K562 (cell line): Measurements from ENCODE around the gene ERCC4. TPM values are rescaled to one million over a fixed set of nuclear protein-coding genes. Genes with fewer than 3 reads are reported as not detected.
A peak's percentile ranks its signal among the peaks of the same experiment; 100 is the strongest.

Source experiments
- ATAC-seq: fragments of 200-7000 bp; cut with Tn5 transposase; 3 replicates; pipeline ENCODE4 v1.9.1; 2020; ENCODE audit warnings: moderate library complexity
- BruUV-seq: library from RNA; stranded (reverse); fragments of 400-500 nt; replicated peaks from 2 replicates; lab custom pipeline; 2021; lab: Mats Ljungman, UMichigan
- CTCF ChIA-PET: fragments of 300-600 bp; formaldehyde crosslinking; extraction: SDS; loops from one replicate; lab custom pipeline; 2021; ENCODE audit warnings: low intra/inter-chr PET ratio; lab: Yijun Ruan, JAX
- POLR2A ChIA-PET: fragments of 300-600, 350-650 bp; sonication (Branson Sonifier 250); formaldehyde crosslinking; extraction: SDS; loops from one replicate; lab custom pipeline; 2021; ENCODE audit warnings: antibody characterized with exemption, inconsistent platforms; lab: Yijun Ruan, JAX
- DNase-seq, 4 experiments: peaks; one replicate each; pipeline versions ENCODE4 v3.0.0 to v3.0.0-alpha.2; 2011 to 2018; ENCODE audit warnings: low spot score in 3 of 4, mixed read lengths in 3 of 4; ENCODE audit errors: extremely low read depth in 1 of 4
- FAIRE-seq: peaks from 2 replicates; lab custom pipeline; 2011; peaks lifted over from hg19 to GRCh38; lab: Jason Lieb, UNC
- H2AFZ ChIP-seq: 2 replicates; pipeline ENCODE4 v1.6.0; 2011; ENCODE audit warnings: low read depth, low read length, control low read depth, inconsistent platforms
- H3K27ac ChIP-seq: fragments of 200-600 bp; 3 replicates; pipeline ENCODE4 v1.8.0; 2011; ENCODE audit warnings: low read depth, mild to moderate bottlenecking, control low read depth, inconsistent platforms, low read length, moderate library complexity, mixed read lengths; ENCODE audit errors: extremely low read depth
- H3K27me3 ChIP-seq, 2 experiments: fragments of 300-600 bp in 1 of 2; 2 replicates in 1 of 2; 3 replicates in 1 of 2; pipeline versions ENCODE4 v1.6.0 to v1.8.0; 2011; ENCODE audit warnings: inconsistent platforms in 2 of 2, low read length in 2 of 2, mild to moderate bottlenecking in 1 of 2, mixed read lengths in 1 of 2, moderate library complexity in 1 of 2; ENCODE audit not compliant: control insufficient read depth in 2 of 2, insufficient read depth in 2 of 2
- H3K36me3 ChIP-seq: fragments of 300-600 bp; 3 replicates; pipeline ENCODE4 v1.8.0; 2011; ENCODE audit warnings: mild to moderate bottlenecking, low read length, inconsistent platforms; ENCODE audit not compliant: control insufficient read depth, insufficient read depth
- H3K4me1 ChIP-seq, 2 experiments: fragments of 200-600 bp in 1 of 2; replicated peaks in 1 of 2; 2 replicates in 1 of 2; 3 replicates in 1 of 2; pipeline versions ENCODE4 v1.5.1 to v1.8.0; 2011; ENCODE audit warnings: inconsistent platforms in 2 of 2, low read length in 2 of 2, mild to moderate bottlenecking in 1 of 2, mixed read lengths in 1 of 2, moderate library complexity in 1 of 2; ENCODE audit not compliant: control insufficient read depth in 2 of 2, insufficient read depth in 2 of 2
- H3K4me2 ChIP-seq: 2 replicates; pipeline ENCODE4 v1.6.1; 2011; ENCODE audit warnings: low read length, control low read depth, inconsistent platforms, mixed read lengths; ENCODE audit not compliant: insufficient read depth
- H3K4me3 ChIP-seq: fragments of 200-600 bp; sonication (generic), shearing (Covaris generic); 2 replicates; pipeline ENCODE4 v1.5.1; 2016; ENCODE audit warnings: control low read depth, inconsistent platforms
- H3K79me2 ChIP-seq: fragments of 200-600 bp; 3 replicates; pipeline ENCODE4 v1.8.0; 2011; ENCODE audit warnings: low read length, inconsistent platforms; ENCODE audit not compliant: control insufficient read depth, insufficient read depth
- H3K9ac ChIP-seq, 2 experiments: 2 replicates each; pipeline versions ENCODE4 v1.6.0 to v1.6.1; 2011; ENCODE audit warnings: low read depth in 2 of 2, low read length in 2 of 2, control low read depth in 1 of 2, inconsistent platforms in 1 of 2, mild to moderate bottlenecking in 1 of 2, mixed read lengths in 1 of 2; ENCODE audit not compliant: insufficient read depth in 1 of 2
- H3K9me1 ChIP-seq: one replicate; pipeline ENCODE4 v1.6.0; 2011; ENCODE audit warnings: inconsistent platforms, mild to moderate bottlenecking, low read length, moderate library complexity; ENCODE audit not compliant: control insufficient read depth, insufficient read depth
- H3K9me3 ChIP-seq: replicated peaks from 2 replicates; pipeline ENCODE4 v1.5.1; 2011; ENCODE audit warnings: low read depth, low read length, inconsistent platforms; ENCODE audit not compliant: control insufficient read depth, insufficient read depth
- H4K20me1 ChIP-seq: replicated peaks from 2 replicates; pipeline ENCODE4 v1.6.1; 2011; ENCODE audit warnings: low read length, inconsistent platforms, mixed read lengths; ENCODE audit not compliant: control insufficient read depth, insufficient read depth
- CBX5 ChIP-seq: IDR thresholded peaks from 2 replicates; pipeline ENCODE4 v1.6.1; 2014; ENCODE audit warnings: low read depth, borderline replicate concordance
- CCNT2 ChIP-seq: IDR thresholded peaks from 2 replicates; pipeline ENCODE4 v1.6.1; 2011; ENCODE audit warnings: borderline replicate concordance, low read depth, mild to moderate bottlenecking, moderate library complexity, mixed read lengths, low read length; ENCODE audit not compliant: insufficient read length; ENCODE audit errors: extremely low read depth
- CREB3L1 ChIP-seq: fragments of 450-650 bp; IDR thresholded peaks from 2 replicates; pipeline ENCODE4 v1.6.1; 2014; ENCODE audit warnings: low read depth, mild to moderate bottlenecking, moderate library complexity, borderline replicate concordance
- FOXP4 ChIP-seq: sonication (generic); formaldehyde crosslinking; IDR thresholded peaks from 2 replicates; pipeline ENCODE4 v1.8.0; 2022; ENCODE audit warnings: mild to moderate bottlenecking, missing genetic modification reagents, borderline replicate concordance
- NFYB ChIP-seq: IDR thresholded peaks from 2 replicates; pipeline ENCODE4 v1.6.1; 2011; ENCODE audit warnings: mild to moderate bottlenecking, moderate library complexity; ENCODE audit not compliant: insufficient read length; ENCODE audit errors: extremely low read depth
- RAD21 ChIP-seq, 2 experiments: fragments of 250-450 bp in 1 of 2; fragments of 450-650 bp in 1 of 2; sonication (Bioruptor Pico) in 1 of 2; formaldehyde crosslinking in 1 of 2; IDR thresholded peaks in 1 of 2; conservative IDR thresholded peaks in 1 of 2; 2 replicates each; pipeline versions ENCODE4 v1.4.0 to v1.8.0; 2020 to 2022; ENCODE audit warnings: mild to moderate bottlenecking in 2 of 2, moderate library complexity in 1 of 2
- TEAD2 ChIP-seq: fragments of 450-650 bp; IDR thresholded peaks from 2 replicates; pipeline ENCODE4 v1.6.1; 2016; ENCODE audit warnings: missing genetic modification characterization, control low read depth, missing compliant biosample characterization
- TSC22D4 ChIP-seq: fragments of 450-650 bp; IDR thresholded peaks from 2 replicates; pipeline ENCODE4 v1.6.1; 2016; ENCODE audit warnings: missing genetic modification characterization, missing biosample characterization, control low read depth
- ZC3H8 ChIP-seq: fragments of 450-650 bp; IDR thresholded peaks from 2 replicates; pipeline ENCODE4 v1.6.1; 2017
- ZNF140 ChIP-seq: fragments of 250-450 bp; sonication (Bioruptor Pico); IDR thresholded peaks from 2 replicates; pipeline ENCODE4 v1.8.0; 2021; ENCODE audit warnings: moderate library complexity, mild to moderate bottlenecking, inconsistent platforms
- ZNF830 ChIP-seq: fragments of 250-450 bp; sonication (Bioruptor Pico); IDR thresholded peaks from 2 replicates; pipeline ENCODE4 v1.5.0; 2021; ENCODE audit warnings: mild to moderate bottlenecking
- WGBS: fragments of 100-300 bp; shearing (Covaris generic); methylation state at CpG from one replicate; pipeline ENCODE4 v1.1.6; 2016; ENCODE audit warnings: low coverage, mixed read lengths; ENCODE audit not compliant: insufficient coverage; ENCODE audit errors: missing lambda C conversion rate; 5-methylcytosine and 5-hydroxymethylcytosine counted together
- in situ Hi-C: fragments of 300-500 bp; cut with MboI; formaldehyde crosslinking; loops from 4 replicates; pipeline ENCODE4 v1.15.0; 2018; ENCODE audit warnings: inconsistent platforms, mixed read lengths
- intact Hi-C: fragments of 100-400 bp; cut with micrococcal nuclease; formaldehyde crosslinking; loops from 2 replicates; pipeline ENCODE4 v1.14.2; 2022
- polyA plus RNA-seq, 8 experiments: library from polyadenylated mRNA; depleted of rRNA in 4 of 8; stranded (reverse) in 5 of 8; unstranded in 3 of 8; fragments of >200 nt; fragmentation: Nextera tagmentation in 2 of 8; fragmentation: Illumina TruSeq in 1 of 8; extraction: Ambion mirVana in 2 of 8; extraction: Trizol in 1 of 8; gene quantifications; 2 replicates each; pipeline versions ENCODE4 v1.2.1 to v1.2.3, GENCODE V29; 2011 to 2014; ENCODE audit warnings: inconsistent platforms in 1 of 8, missing spikeins in 1 of 8
- total RNA-seq, 7 experiments: library from RNA; depleted of rRNA in 6 of 7; stranded (reverse); fragments of >200 nt in 6 of 7; fragmentation: Illumina TruSeq in 2 of 7; extraction: Trizol in 2 of 7; gene quantifications; 2 replicates each; pipeline versions ENCODE4 v1.2.1 to v1.2.3, GENCODE V29; 2011 to 2021; ENCODE audit warnings: low replicate concordance in 1 of 7
- TF ChIP-seq, protein P1 (sequence below): IDR thresholded peaks from 3 replicates; pipeline ENCODE4 v1.6.1; 2011; ENCODE audit warnings: borderline replicate concordance, mild to moderate bottlenecking, moderate library complexity; ENCODE audit not compliant: insufficient read length; ENCODE audit errors: extremely low read depth

The ERCC4 gene
- total and polyA plus RNA-seq, 9 of the 15 experiments (the other 6 are each of a cell fraction or from before 2014, with no cell fraction given) = 3.7 to 10.5 (median 6.0) TPM

DNA sequence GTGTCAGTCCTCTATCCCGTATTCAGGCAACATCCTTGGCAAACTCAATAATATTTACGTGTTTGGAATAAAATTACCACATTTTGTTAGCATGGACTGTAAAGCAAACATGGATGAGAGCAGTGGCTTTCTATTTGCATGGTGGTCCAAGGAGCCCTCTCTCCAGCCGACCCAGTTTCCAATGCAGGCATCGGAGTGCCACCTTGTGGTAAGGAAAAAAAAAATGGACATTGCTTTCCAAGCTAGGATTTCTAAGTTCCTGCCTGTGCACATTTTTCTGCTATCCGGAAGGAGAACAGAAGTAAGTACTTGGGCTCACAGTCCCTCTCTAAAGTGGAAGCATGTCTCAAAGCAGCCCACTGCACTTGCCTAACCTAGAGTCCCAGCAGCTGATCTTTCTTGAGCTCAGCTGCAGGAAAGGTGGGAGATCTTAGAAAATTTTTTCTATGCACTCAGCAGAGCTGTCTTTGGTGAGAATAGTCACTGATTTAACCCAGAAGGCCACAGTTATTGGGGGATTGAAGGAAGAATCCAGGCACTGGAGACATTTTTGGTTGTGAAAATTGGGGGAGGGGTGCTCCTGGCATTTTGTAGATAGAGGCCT is 46.0 kb upstream of the ERCC4 start:
- H4K20me1 ChIP-seq = no peaks in the 10 kb centered on the region
- intact Hi-C loops (no loop called here), in situ Hi-C loops (no loop called here)
- no peaks in the 10 kb centered on the region for H3K9me3 ChIP-seq
- CTCF ChIA-PET = no interaction called here
- H3K4me1 ChIP-seq = no peaks in the 10 kb centered on the region
- FAIRE-seq (peak; percentile 37), DNase-seq (peak in 3 of 4 experiments; percentile 11 to 30 (median 23)), ATAC-seq (peak; percentile 42; the same call in 2 of the 3 replicates)
- no peak overlapping the region for H2AFZ ChIP-seq
- H3K4me3 ChIP-seq = no peak overlapping the region
- no peak overlapping the region for H3K27ac ChIP-seq
- H3K9me1 ChIP-seq = no peaks in the 10 kb centered on the region
- 3% methylated on average over 5 of the region's 5 CpGs for WGBS
- POLR2A ChIA-PET = interaction anchor here (0.7 kb wide), 1 partner anchor 31 kb away, joined by 5 read pairs; no protein-coding TSS in a partner anchor
- H3K79me2 ChIP-seq = no peaks in the 10 kb centered on the region
- H3K9ac ChIP-seq = no peak overlapping the region
- H3K27me3 ChIP-seq = peaks cover 3 to 5% of the 10 kb centered on the region in 2 experiments; a peak in 2 of 5 replicates
- H3K4me2 ChIP-seq = no peak overlapping the region
- BruUV-seq = no TSS peak
- no peaks in the 10 kb centered on the region for H3K36me3 ChIP-seq
- TF ChIP-seq ZNF830 (no peak), CBX5 (no peak), ZNF140 (CRISPR knock-in tag) (no peak), NFYB (no peak), TSC22D4 (no peak), CREB3L1 (no peak), ZC3H8 (no peak), RAD21 (CRISPR knock-in tag; conservative IDR thresholded peaks at IDR 0.05 in 1 of 2, IDR thresholded peaks at IDR 0.05 in 1 of 2) (peak; percentile 34 to 63), TEAD2 (tag) (no peak), CCNT2 (no peak), FOXP4 (CRISPR knock-in tag) (no peak)
- TF ChIP-seq, protein P1, sequence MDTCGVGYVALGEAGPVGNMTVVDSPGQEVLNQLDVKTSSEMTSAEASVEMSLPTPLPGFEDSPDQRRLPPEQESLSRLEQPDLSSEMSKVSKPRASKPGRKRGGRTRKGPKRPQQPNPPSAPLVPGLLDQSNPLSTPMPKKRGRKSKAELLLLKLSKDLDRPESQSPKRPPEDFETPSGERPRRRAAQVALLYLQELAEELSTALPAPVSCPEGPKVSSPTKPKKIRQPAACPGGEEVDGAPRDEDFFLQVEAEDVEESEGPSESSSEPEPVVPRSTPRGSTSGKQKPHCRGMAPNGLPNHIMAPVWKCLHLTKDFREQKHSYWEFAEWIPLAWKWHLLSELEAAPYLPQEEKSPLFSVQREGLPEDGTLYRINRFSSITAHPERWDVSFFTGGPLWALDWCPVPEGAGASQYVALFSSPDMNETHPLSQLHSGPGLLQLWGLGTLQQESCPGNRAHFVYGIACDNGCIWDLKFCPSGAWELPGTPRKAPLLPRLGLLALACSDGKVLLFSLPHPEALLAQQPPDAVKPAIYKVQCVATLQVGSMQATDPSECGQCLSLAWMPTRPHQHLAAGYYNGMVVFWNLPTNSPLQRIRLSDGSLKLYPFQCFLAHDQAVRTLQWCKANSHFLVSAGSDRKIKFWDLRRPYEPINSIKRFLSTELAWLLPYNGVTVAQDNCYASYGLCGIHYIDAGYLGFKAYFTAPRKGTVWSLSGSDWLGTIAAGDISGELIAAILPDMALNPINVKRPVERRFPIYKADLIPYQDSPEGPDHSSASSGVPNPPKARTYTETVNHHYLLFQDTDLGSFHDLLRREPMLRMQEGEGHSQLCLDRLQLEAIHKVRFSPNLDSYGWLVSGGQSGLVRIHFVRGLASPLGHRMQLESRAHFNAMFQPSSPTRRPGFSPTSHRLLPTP = no peak
